Measurements from ENCODE around the gene PKLR.

DNA sequence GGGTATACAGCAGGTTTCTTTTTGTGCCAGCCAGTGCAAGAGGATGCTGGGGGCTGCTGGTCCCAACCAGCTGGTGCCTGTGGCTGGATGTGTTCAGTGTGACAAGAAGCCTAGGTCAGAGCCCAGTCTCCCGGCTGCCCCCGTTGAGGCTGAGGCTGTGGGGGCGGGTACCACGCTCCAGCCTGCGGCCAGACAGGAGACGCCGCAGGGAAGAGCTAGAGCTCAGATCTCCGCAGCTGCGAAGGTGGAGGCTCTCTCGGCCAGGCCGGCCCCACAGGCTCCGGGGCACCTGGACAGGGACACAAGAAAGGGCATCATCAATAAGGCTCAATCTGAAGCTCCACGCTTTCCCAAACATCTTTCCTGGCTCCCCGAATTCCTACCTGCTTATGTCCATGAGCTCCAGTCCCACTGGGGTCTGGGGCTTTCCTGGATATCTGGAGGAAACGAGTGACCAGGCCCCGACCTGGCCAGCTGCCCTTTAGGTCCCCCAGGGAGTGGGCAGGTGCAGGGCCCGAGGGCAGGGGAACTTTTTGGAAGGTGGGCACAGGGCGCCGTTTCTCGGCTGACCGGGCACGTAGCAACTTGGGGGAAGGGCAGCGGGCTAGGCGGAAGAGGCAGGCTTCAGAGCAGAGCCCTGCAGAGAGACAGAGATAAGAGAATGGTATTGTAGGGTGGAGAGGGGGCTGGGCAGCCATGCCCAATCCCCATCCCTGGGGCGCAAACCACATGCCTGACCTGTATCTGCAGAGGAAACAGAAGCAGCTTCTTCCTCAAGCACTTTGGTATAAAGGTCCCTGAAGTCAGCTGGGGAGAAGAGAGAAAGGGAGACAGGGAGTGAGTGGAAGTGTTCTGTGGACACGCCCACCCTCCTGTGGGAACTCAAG, 53.3 kb downstream of the PKLR start:
- TF ChIP-seq MAX (IDR thresholded peaks at IDR 0.05) (no peak), ATF2 (IDR thresholded peaks at IDR 0.05; ENCODE audit: low read length) (no peak), POLR2A (IDR thresholded peaks at IDR 0.05; ENCODE audit: control extremely low read depth in 1 of 2, low read depth in 2 of 2, low read length in 2 of 2) (no peak)

Data from H1 (cell line).